HepG2 (cell line): ENCODE results near the gene CABLES1. TPM values are rescaled to one million over a fixed set of nuclear protein-coding genes. Genes with fewer than 3 reads are reported as not detected.

Source experiments
- ATAC-seq: fragments of 200-7000 bp; cut with Tn5 transposase; 3 replicates; pipeline ENCODE4 v1.9.1; 2020; ENCODE audit warnings: mild to moderate bottlenecking, moderate library complexity
- BruUV-seq: library from RNA; stranded (reverse); fragments of 400-500 nt; replicated peaks from 2 replicates; lab custom pipeline; 2021; lab: Mats Ljungman, UMichigan
- CTCF ChIA-PET: fragments of 300-600 bp; formaldehyde crosslinking; extraction: SDS; loops from one replicate; lab custom pipeline; 2021; ENCODE audit warnings: low total read pairs, inconsistent platforms, low intra/inter-chr PET ratio; lab: Yijun Ruan, JAX
- POLR2A ChIA-PET: fragments of 350-600 bp; sonication (Branson Sonifier 250); formaldehyde crosslinking; loops from one replicate; lab custom pipeline; 2020; ENCODE audit warnings: antibody characterized with exemption, inconsistent platforms; lab: Yijun Ruan, JAX
- DNase-seq: peaks from one replicate; pipeline ENCODE4 v3.0.0-alpha.2; 2015; ENCODE audit warnings: low spot score
- FAIRE-seq: peaks from 3 replicates; lab custom pipeline; 2011; peaks lifted over from hg19 to GRCh38; lab: Jason Lieb, UNC
- H2AFZ ChIP-seq: one replicate; pipeline ENCODE4 v1.6.1; 2011; ENCODE audit warnings: low read length, inconsistent platforms
- H3K27ac ChIP-seq: fragments of 300-600 bp; 3 replicates; pipeline ENCODE4 v1.8.0; 2011; ENCODE audit warnings: mixed run types, mild to moderate bottlenecking, mixed read lengths, low read length, inconsistent platforms; ENCODE audit not compliant: insufficient read depth; ENCODE audit errors: extremely low read length
- H3K27me3 ChIP-seq, 2 experiments: fragments of 200-600 bp in 1 of 2; 2 replicates in 1 of 2; 3 replicates in 1 of 2; pipeline versions ENCODE4 v1.6.0 to v1.8.0; 2011; ENCODE audit warnings: low read length in 2 of 2, mild to moderate bottlenecking in 2 of 2, moderate library complexity in 2 of 2, inconsistent platforms in 1 of 2; ENCODE audit not compliant: insufficient read depth in 2 of 2, control insufficient read depth in 1 of 2
- H3K36me3 ChIP-seq, 2 experiments: fragments of 200-600 bp in 1 of 2; replicated peaks in 1 of 2; 2 replicates in 1 of 2; 3 replicates in 1 of 2; pipeline versions ENCODE4 v1.5.1 to v1.8.0; 2011; ENCODE audit warnings: low read length in 2 of 2, inconsistent platforms in 1 of 2; ENCODE audit not compliant: insufficient read depth in 2 of 2, control insufficient read depth in 1 of 2
- H3K4me1 ChIP-seq: 2 replicates; pipeline ENCODE4 v1.5.1; 2012; ENCODE audit warnings: low read length, inconsistent platforms; ENCODE audit not compliant: insufficient read depth
- H3K4me2 ChIP-seq: 2 replicates; pipeline ENCODE4 v1.6.0; 2011; ENCODE audit warnings: low read depth, low read length, inconsistent platforms
- H3K4me3 ChIP-seq, 3 experiments: fragments of 200-600 bp in 1 of 3; sonication (generic), shearing (Covaris generic) in 1 of 3; replicated peaks in 1 of 3; 2 replicates each; pipeline ENCODE4 v1.5.1; 2011 to 2016; ENCODE audit warnings: low read length in 3 of 3, inconsistent platforms in 2 of 3, low read depth in 2 of 3, mild to moderate bottlenecking in 2 of 3, control low read depth in 1 of 3, mixed read lengths in 1 of 3; ENCODE audit not compliant: insufficient read depth in 1 of 3
- H3K79me2 ChIP-seq: one replicate; pipeline ENCODE4 v1.6.1; 2011; ENCODE audit warnings: low read length, inconsistent platforms; ENCODE audit not compliant: insufficient read depth
- H3K9ac ChIP-seq: 2 replicates; pipeline ENCODE4 v1.6.0; 2011; ENCODE audit warnings: mild to moderate bottlenecking, low read depth, low read length, inconsistent platforms; ENCODE audit not compliant: insufficient read depth
- H3K9me3 ChIP-seq: 2 replicates; pipeline ENCODE4 v1.5.1; 2012; ENCODE audit warnings: mild to moderate bottlenecking, low read length
- H4K20me1 ChIP-seq: 2 replicates; pipeline ENCODE4 v1.6.0; 2011; ENCODE audit warnings: inconsistent platforms, mild to moderate bottlenecking, low read length, moderate library complexity; ENCODE audit not compliant: insufficient read depth
- ELF4 ChIP-seq: sonication (generic); formaldehyde crosslinking; IDR thresholded peaks from 2 replicates; pipeline ENCODE4 v1.5.0; 2020; ENCODE audit warnings: missing genetic modification reagents, mild to moderate bottlenecking, moderate library complexity, borderline replicate concordance
- FOSL2 ChIP-seq: sonication (generic); formaldehyde crosslinking; IDR thresholded peaks from 2 replicates; pipeline ENCODE4 v1.4.0; 2020; ENCODE audit warnings: missing genetic modification reagents
- NFYB ChIP-seq: sonication (generic); formaldehyde crosslinking; IDR thresholded peaks from 2 replicates; pipeline ENCODE4 v1.4.0; 2020; ENCODE audit warnings: missing genetic modification reagents
- PPARG ChIP-seq: conservative IDR thresholded peaks from 2 replicates; pipeline ENCODE4 v1.6.1; 2016; ENCODE audit warnings: missing biosample characterization, missing genetic modification reagents
- RORA ChIP-seq: sonication (generic); formaldehyde crosslinking; IDR thresholded peaks from 2 replicates; pipeline ENCODE4 v1.5.0; 2020; ENCODE audit warnings: mild to moderate bottlenecking, missing genetic modification reagents, moderate library complexity
- SAP130 ChIP-seq: IDR thresholded peaks from 2 replicates; pipeline ENCODE4 v1.6.1; 2016; ENCODE audit warnings: low read depth
- SRSF9 ChIP-seq: fragments of 200-400 bp; formaldehyde crosslinking; IDR thresholded peaks from 2 replicates; pipeline ENCODE4 v1.6.1; 2018; ENCODE audit warnings: borderline replicate concordance, mild to moderate bottlenecking, low read depth, low read length; ENCODE audit not compliant: insufficient read depth, poor library complexity, severe bottlenecking
- THRA ChIP-seq: sonication (generic); formaldehyde crosslinking; IDR thresholded peaks from 2 replicates; pipeline ENCODE4 v1.4.0; 2020; ENCODE audit warnings: missing genetic modification reagents, borderline replicate concordance
- TMF1 ChIP-seq: sonication (generic); formaldehyde crosslinking; IDR thresholded peaks from 2 replicates; pipeline ENCODE4 v1.8.1; 2022; ENCODE audit warnings: low read depth, missing genetic modification reagents
- ZBTB38 ChIP-seq: sonication (generic); formaldehyde crosslinking; IDR thresholded peaks from 2 replicates; pipeline ENCODE4 v1.5.1; 2020; ENCODE audit warnings: mild to moderate bottlenecking, missing genetic modification reagents
- ZNF142 ChIP-seq: sonication (generic); formaldehyde crosslinking; IDR thresholded peaks from 2 replicates; pipeline ENCODE4 v1.4.0; 2020; ENCODE audit warnings: missing genetic modification reagents
- ZNF33A ChIP-seq: sonication (generic); formaldehyde crosslinking; IDR thresholded peaks from 2 replicates; pipeline ENCODE4 v1.5.1; 2020; ENCODE audit warnings: missing genetic modification reagents, mild to moderate bottlenecking, moderate library complexity, borderline replicate concordance
- ZNF441 ChIP-seq: sonication (generic); formaldehyde crosslinking; IDR thresholded peaks from 2 replicates; pipeline ENCODE4 v1.7.0; 2021; ENCODE audit warnings: missing genetic modification reagents, borderline replicate concordance
- ZNF780A ChIP-seq: sonication (generic); formaldehyde crosslinking; IDR thresholded peaks from 2 replicates; pipeline ENCODE4 v1.8.0; 2022; ENCODE audit warnings: mild to moderate bottlenecking, missing genetic modification reagents, moderate library complexity
- WGBS: methylation state at CpG from one replicate; pipeline ENCODE4 v1.1.6; 2017; ENCODE audit warnings: low lambda C conversion rate; 5-methylcytosine and 5-hydroxymethylcytosine counted together
- in situ Hi-C: cut with HindIII; loops from 2 replicates; pipeline ENCODE4 v1.10.0; 2017; ENCODE audit warnings: low pct_unique_long_range_greater_than_20kb; ENCODE audit not compliant: extremely low pct_ligation_motif_present
- intact Hi-C: fragments of 100-400 bp; cut with micrococcal nuclease; formaldehyde crosslinking; loops from one replicate; pipeline ENCODE4 v1.10.0; 2022; ENCODE audit not compliant: unreplicated experiment
- polyA plus RNA-seq, 8 experiments: library from polyadenylated mRNA; depleted of rRNA in 3 of 8; stranded (reverse) in 7 of 8; unstranded in 1 of 8; fragments of >200 nt; fragmentation: Illumina TruSeq in 4 of 8; extraction: Trizol in 4 of 8; gene quantifications; 2 replicates each; pipeline versions ENCODE4 v1.2.1 to v1.2.3, GENCODE V29; 2011 to 2016; ENCODE audit warnings: low read depth in 4 of 8, missing spikeins in 1 of 8, mixed read lengths in 1 of 8; ENCODE audit not compliant: insufficient read depth in 1 of 8
- total RNA-seq, 5 experiments: library from RNA; depleted of rRNA; stranded (reverse); fragments of >200 nt; fragmentation: Illumina TruSeq; extraction: Trizol; gene quantifications; 2 replicates each; pipeline ENCODE4 v1.2.3, GENCODE V29; 2016; ENCODE audit warnings: low read depth in 1 of 5
- TF ChIP-seq, protein P1 (sequence below): sonication (generic); formaldehyde crosslinking; IDR thresholded peaks from 2 replicates; pipeline ENCODE4 v1.4.0; 2020; ENCODE audit warnings: missing genetic modification reagents

The CABLES1 gene
- total and polyA plus RNA-seq, 2 of the 13 experiments (the other 11 are each of a cell fraction or from before 2014, with no cell fraction given): 14.7 to 25.8 TPM

GRCh38 chr18:23151414-23152099 lies 16.3 kb downstream of the CABLES1 start:
- H4K20me1 ChIP-seq: no peaks in the 10 kb centered on the region
- H3K79me2 ChIP-seq: peaks cover 73% of the 10 kb centered on the region
- WGBS: 95% methylated on average over 11 of the region's 11 CpGs
- DNase-seq (no peak), ATAC-seq (peak; percentile 21; the same call in 1 of the 3 replicates), FAIRE-seq (no peak)
- ChIA-PET POLR2A (interaction anchor here (1.0 kb wide), 1 partner anchor 10 kb away, joined by 4 read pairs; no protein-coding TSS in a partner anchor), CTCF (no interaction called here)
- peaks cover 46% of the 10 kb centered on the region for H3K4me1 ChIP-seq
- H3K9me3 ChIP-seq: no peaks in the 10 kb centered on the region
- no peak overlapping the region for H3K4me2 ChIP-seq
- H2AFZ ChIP-seq: no peak overlapping the region
- H3K9ac ChIP-seq: no peak overlapping the region
- no peak for TF ChIP-seq PPARG
- TF ChIP-seq THRA (CRISPR knock-in tag): no peak
- TF ChIP-seq ZNF780A (CRISPR knock-in tag): no peak
- TF ChIP-seq ZNF33A (CRISPR knock-in tag): no peak
- peak; percentile 71 for TF ChIP-seq FOSL2 (CRISPR knock-in tag)
- TF ChIP-seq SAP130 (CRISPR knock-in tag): no peak
- no peak for TF ChIP-seq RORA
- TF ChIP-seq NFYB: no peak
- no peak for TF ChIP-seq TMF1 (CRISPR knock-in tag)
- no peak for TF ChIP-seq ZNF142 (CRISPR knock-in tag)
- no peak for TF ChIP-seq ELF4 (CRISPR knock-in tag)
- TF ChIP-seq ZNF441 (CRISPR knock-in tag): no peak
- no peak for TF ChIP-seq SRSF9
- TF ChIP-seq, protein P1, sequence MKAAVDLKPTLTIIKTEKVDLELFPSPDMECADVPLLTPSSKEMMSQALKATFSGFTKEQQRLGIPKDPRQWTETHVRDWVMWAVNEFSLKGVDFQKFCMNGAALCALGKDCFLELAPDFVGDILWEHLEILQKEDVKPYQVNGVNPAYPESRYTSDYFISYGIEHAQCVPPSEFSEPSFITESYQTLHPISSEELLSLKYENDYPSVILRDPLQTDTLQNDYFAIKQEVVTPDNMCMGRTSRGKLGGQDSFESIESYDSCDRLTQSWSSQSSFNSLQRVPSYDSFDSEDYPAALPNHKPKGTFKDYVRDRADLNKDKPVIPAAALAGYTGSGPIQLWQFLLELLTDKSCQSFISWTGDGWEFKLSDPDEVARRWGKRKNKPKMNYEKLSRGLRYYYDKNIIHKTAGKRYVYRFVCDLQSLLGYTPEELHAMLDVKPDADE: no peak
- TF ChIP-seq ZBTB38 (CRISPR knock-in tag): peak; percentile 72; the same call in 1 of the 2 replicates
- BruUV-seq: no TSS peak
- in situ Hi-C loops: no loop called here
- no peak overlapping the region for H3K4me3 ChIP-seq
- peaks cover 3 to 14% of the 10 kb centered on the region in 2 experiments; a peak in 4 of 5 replicates for H3K36me3 ChIP-seq
- intact Hi-C loops: no loop called here
- H3K27ac ChIP-seq: no peak overlapping the region
- H3K27me3 ChIP-seq: no peaks in the 10 kb centered on the region; a peak in 1 of 5 replicates
